HG03060 (cell line): ENCODE results near the gene RSRC2.
"Not testable (repeated sequence)": the region's sequence is repeated elsewhere in the genome, so short reads cannot be mapped to it uniquely, and the experiment has no call there.

ENCODE experiments used
- ATAC-seq: cut with Tn5 transposase; IDR thresholded peaks from one replicate; pipeline ENCODE4 v1.9.1; 2021; ENCODE audit warnings: low read depth, moderate number of reproducible peaks; ENCODE audit not compliant: unreplicated experiment

Gene RSRC2

DNA sequence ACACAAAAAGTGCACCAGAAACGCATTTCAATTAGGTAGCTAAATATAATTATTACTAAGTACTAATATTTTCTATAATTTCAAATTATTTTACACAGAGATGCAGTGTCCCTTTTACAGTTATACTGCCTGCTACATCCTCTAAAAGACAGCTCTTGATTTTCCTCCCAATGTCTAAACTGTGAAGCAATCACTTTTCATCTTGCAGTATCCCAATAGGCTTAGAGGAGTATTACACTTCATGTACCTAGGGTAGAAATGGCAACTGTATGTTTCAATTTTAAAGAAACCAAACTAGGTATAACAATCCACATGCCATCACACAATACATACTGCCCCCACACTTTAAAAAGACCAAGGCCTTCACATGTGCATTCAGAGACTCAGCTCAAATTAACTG lies 7.3 kb downstream of the RSRC2 start:
- no peak for ATAC-seq

DNA sequence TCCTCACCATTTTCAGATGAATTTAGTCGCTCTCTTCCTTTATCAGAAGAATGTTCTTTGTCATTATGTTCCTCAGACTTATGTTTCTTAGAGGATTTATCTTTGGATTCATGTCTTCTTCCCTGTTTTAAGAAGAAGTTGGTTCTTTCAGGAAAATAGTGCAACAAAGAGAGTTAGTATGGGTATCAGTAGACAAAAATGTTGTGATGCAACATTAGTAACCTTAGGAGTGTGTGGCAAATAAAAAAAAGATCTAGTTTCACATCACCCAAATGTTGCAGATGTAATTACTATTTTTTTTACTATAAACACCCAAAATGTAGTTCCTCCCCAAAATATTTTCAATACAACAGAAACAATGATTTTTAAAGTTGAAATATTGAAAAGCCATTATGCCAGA lies 7.8 kb downstream of the RSRC2 start:
- no peak for ATAC-seq

DNA sequence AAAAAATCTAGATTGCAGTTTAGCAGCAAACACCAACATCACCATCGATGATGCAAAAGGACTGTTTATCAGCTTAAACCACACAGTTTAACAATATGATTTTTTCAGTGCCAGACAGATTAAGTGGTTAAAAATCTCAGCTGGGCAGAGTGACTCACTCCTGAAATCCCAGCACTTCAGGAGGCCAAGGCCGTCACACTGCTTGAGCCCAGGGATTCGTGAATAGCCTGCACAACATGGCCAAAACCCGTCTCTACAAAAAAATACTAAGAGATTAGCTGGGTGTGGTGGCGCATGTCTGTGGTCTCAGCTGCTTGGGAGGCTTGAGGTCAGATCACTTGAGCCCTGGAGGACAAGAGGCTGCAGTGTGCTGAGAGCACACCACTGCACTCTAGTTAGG lies 8.9 kb downstream of the RSRC2 start:
- ATAC-seq = no peak

DNA sequence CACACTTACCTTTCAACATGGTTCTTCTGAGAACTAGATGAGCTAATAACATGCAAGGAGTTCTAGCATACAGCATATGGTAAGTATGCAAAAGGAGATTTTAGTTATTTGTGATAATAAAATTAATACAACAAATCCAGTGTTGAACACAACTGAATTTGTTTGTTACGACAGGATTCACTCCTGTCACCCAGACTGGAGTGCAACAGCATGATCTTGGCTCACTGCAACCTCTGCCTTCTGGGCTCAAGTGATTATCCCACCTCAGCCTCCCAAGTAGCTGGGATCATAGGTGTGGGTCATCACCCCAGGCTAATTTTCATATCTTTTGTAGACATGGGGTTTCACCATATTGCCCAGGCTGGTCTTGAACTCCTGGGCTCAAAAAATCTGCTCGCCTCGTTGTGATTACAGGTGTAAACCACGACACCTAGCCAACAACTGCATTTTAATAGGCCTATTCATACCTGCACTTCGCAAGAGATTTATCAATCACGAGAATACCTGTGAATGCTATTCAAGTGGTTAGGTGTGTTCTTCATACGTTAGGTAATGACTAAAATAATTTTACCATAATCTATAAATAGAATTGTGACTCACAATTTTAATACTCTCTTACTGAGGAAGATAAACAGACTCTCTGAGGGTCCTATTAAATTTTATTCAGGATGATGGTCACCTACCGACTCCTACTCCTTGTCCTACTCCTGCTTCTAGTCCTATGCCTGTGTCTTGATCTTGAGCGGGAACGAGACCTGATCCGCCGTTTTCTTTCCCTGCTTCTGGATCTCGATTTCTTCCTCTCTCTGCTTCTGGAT lies 10.0 kb downstream of the RSRC2 start:
- no peak for ATAC-seq

DNA sequence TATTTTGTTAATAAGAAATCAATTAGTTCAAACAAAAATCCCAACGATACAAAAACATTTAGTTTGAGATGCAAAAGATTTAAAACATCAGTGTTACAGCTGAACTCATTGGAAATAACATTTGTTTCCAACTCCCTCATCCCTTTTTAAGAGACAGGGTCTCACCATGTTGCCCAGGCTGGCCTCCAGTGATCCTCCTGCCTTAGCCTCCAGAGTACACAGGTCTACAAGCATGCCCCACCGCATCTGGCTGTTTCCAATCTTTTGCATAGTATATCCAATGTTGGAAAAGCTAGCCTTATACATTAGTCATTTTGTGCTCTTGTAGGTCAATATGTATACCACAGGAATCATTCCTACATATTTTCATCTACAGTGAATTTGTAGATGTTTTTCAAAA lies 11.5 kb downstream of the RSRC2 start:
- no peak for ATAC-seq

DNA sequence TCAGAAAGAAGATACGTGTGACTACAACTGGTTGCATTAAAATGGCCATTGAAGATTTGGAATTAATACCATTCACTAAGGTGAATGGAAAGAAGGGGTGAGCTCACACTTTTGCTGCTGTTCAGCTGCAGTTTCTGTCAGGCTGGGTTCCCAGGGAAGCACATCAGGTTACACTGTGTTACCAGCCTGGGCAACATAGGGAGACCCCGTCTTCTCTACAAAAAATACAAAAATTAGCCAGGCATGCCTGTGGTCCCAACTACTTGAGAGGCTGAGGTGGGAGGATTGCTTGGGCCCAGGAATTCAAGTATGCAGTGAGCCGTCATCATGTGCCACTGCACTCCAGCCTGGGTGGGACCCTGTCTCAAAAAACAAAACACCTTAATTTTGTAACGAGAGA lies 13.1 kb downstream of the RSRC2 start:
- no peak for ATAC-seq

DNA sequence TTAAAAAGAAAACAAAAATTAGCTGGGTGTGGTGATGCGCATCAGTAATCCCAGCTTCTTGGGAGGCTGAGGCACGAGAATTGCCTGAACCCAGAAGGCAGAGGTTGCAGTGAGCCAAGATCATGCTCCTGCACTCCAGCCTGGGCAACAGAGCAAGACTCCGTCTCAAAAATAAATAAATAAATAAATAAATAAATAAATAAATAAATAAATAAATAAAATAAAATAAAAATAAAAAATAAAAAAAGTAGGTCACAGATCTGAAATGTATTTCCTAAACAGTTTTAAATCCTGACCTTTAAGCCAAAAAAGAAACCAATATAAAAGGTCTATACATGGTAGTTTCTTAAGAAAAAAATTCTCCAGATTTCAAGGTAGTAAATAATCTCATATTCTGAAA lies 13.7 kb downstream of the RSRC2 start:
- ATAC-seq = not testable (repeated sequence)

DNA sequence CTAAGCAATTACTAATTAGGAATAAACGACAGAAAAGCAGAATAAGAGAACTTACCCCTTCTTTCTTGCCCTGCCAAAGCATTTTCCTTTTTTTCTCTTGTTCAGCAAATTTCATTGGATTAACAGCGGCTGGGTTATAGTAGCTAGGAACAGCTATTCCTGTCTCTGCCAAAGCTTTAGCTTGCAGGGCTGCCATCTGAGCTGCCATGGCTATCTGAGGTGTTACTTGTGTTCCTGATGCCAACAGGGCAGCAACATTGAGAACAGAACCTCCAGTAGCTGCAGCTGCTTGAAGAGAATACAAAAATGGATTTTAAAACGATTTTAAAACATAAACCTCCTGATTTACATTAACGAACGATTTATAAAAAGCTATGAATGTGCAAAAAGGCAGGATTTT lies 18.6 kb downstream of the RSRC2 start:
- ATAC-seq = no peak

DNA sequence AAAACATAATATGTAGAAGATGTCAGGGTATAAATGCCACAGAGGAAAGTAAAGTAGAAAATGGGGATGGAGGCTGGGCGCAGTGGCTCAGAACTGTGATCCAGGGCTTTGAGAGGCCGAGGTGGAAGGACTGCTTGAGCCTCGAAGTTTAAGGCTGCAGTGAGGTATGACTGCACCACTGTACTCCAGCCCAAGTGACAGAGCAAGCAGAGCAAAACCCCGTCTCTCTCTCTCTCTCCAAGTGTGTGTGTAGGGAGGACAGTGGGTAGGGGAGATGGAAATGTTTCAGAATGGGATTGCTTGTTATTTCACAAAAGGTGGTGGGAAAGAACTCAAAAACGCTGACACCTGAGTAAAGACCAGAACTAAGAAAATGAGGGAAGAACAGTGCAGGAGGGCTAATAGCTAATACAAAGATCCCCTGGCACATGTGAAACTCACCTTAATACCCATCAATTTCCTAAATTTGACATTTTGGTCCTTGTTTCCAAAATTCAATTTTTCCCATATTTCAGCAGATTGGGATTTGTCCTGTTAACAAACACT lies 20.3 kb downstream of the RSRC2 start:
- ATAC-seq = no peak

DNA sequence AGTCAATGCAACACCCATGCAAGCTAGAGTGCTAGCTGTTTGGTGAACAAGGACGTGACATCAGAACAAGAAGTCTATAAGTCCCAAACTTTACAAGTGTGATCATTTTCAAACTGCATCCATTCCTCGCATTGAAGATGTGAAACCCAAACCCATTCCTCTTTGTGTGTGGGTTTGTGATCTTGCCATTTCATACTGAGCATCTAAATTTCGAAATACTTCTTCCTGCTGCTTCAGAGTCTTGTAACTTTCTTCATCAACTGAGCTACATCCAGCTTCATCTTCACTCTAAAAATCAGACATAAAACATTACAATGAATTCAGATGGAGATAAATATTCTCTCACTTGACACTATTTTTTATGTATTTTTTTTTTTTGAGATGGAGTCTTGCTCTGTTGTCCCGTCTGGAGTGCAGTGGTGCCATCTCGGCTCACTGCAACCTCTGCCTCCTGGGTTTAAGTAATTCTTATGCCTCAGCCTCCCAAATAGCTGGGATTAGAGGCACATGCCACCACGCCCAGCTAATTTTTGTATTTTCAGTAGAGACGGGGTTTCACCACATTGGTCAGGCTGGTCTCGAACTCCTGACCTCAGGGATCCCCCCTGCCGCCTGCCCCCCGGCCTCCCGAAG lies 21.2 kb downstream of the RSRC2 start:
- ATAC-seq = no peak

DNA sequence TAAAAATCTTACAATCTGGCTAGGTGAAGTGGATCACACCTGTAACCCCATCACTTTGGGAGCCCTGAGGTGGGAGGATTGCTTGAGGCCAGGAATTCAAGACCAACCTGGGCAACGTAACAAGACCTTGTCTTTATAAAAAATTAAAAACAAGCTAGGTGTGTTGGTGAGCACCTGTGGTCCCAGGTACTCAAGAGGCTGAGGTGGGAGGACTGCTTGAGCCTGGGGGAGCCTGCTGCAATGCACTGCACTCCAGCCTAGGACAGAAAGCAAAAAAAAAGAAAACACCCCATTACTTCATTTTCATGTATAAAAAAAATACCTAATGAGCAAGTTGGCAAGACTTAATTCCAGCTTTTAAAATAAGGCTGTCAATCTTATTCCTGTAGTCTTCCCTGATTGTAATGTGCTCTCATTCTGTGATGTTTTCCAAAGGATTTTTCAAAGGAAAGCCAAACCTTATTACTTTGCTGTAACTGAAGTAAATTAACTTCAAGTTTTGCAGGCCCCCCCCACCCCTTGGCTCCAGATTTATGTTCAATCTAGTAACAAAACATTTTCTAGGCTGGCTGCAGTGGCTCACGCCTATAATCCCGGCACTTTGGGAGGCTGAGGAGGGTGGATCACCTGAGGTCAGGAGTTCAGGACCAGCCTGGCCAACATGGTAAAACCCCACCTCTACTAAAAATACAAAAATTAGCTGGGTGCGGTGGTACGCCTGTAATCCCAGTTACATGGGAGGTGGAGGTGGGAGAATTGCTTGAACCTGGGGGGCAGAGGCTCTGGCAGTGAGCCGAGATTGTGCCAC lies 22.7 kb downstream of the RSRC2 start:
- ATAC-seq = no peak

DNA sequence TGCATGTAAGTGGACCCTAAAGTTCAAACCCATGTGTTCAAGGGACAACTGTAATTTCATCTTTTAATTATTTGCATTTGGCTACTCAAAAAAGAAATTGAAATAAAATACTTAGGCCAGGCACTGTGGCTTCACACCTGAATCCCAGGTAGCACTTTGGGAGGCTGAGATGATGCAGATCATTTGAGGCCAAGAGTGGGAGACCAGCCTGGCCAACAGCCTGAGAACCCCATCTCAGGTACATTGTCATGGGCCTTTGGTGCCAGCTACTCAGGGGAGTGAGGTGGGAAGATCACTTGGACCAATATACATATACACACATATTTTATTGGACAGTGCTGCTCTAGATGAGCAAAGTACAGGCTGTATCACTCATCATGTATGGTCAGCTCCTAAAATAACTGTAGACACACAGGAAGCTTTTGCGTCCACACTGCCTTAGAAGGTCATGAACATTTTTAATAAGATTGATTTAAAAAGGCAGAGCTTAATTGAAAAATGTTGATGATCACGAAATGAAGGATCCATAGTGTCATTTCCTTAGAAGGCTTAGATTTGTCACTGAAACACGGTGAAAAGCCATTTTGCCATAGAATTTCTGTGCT lies 23.5 kb downstream of the RSRC2 start:
- ATAC-seq = no peak

DNA sequence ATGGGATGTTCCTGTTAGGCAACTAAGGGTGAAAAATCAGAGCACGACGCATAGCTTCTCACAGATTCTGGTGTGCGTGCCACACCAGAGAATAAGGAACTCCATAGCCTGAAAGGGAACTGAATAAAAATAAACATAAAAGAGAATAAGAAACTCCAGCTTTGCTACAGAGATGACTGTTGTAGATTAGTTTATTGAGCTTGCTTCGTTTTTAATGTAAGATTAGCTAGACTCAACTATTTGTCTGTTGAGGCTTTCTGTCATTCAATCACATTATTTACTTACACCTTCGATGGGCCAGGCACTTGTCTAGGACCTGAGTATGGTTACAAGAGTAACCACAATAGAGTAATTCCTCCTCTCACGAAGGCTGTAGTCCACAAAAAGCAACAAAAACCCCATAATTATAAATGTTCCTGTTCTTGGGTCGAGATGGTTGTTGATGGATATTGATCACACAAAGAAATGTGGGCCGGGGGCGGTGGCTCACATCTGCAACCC lies 25.2 kb downstream of the RSRC2 start:
- ATAC-seq = peak; percentile 4

DNA sequence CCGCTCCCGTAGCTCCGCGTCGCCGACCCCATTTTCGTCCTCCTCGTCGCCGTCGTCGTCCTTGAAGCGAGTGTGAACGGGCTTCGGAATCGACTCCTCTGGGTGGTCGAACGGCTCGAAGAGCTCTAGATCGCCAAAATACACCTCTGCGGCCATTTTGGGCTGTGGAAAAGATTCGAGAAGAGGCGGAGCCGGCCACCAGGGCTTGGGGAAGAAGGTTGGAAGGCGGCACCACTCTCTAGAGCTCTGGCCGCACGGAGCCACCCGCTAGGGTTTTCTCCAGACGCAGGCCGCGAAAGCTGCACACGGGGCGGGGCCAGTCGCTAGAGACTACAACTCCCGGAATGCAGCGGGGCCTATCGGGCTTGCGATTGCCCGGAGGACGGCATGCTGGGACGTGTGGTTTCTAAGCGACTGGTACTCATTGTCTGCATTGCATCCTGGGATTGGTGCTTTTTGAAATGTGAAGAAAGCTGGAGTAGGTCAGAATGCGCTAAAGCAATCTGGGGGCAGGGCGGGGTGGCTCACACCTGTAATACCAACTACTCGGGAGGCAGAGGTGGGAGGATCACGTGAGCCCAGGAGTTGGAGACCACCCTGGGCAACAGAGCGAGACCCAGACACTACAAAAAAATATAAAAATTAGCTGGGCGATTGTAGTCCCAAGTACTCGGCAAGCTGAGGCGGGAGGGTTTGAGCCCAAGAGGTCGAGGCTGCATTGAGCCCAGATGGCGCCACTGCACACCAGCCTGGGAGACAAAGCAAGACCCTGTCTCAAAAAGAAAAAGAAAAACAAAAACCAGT lies 25.8 kb downstream of the RSRC2 start, which contains the start of gene ZCCHC8:
Gene ZCCHC8, minus strand, starts transcription at position 248 of the 804 bp plus-strand sequence. Its CDS starts 92 bp downstream, at position 156.
- peak; percentile 79 for ATAC-seq

DNA sequence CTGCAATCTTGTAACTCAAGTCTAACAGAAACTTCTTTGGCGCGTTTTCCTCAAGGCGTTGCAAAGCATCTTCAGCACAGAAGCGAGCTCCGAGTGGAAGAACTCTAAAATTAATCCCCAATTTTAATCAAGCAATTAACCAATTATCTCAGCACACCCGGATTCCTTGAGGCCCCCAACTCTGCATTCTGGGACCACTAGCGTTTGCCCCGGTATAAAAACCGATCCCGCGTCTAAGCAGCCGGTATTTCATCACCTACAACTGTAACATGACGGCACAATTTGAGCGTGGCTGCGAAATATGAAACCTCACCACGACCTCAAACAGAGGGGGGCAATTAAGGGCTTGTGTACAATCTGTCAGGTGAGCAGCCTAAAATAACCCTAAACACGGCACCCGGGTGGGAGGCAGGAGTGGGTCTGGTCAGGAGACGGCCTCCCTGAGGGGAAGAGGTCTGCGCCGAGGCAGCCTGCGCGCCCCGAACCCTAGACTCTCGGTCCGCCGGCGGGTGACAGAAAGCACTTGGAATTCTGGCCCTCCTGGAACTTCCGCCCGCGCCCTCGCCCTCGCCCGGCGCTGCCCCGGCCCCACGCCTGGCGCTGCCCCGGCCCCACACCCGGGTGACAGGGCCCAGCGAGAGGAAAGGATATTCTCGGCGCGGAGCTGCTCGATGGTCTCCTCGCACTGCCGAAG lies 26.6 kb downstream of the RSRC2 start:
- peak; percentile 9 for ATAC-seq

DNA sequence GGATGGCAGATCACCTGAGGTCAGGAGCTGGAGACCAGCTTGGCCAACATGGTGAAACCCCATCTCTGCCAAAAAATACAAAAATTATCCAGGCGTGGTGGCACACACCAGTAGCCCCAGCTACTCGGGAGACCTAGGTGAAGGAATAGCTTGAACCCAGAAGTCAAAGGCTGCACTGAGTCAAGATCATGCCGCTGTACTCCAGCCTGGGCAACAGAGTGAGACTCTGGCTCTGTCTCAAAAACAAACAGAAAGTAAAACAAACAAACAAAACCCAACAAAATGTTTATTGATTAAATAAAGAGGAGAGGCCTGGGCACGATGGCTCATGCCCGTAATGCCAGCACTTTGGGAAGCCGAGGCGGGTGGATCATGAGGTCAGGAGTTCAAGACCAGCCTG lies 31.5 kb downstream of the RSRC2 start:
- ATAC-seq = no peak

DNA sequence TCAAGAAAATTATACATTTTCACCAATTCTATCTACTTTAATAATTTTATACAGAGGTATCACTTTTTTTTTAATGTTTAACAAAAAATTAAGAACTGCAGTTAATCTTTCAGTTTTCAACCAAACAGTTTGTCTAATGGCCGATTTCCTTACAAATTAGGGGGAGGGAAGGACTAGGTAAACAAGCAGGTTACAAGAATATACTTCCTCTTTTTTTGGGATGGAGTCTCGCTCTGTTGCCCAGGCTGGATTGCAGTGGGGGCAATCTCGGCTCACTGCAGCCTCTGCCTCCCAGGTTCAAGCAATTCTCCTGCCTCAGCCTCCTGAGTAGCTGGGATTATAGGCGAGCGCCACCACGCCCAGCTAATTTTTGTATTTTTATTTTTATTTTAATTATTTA lies 33.5 kb downstream of the RSRC2 start:
- ATAC-seq = not testable (repeated sequence)

DNA sequence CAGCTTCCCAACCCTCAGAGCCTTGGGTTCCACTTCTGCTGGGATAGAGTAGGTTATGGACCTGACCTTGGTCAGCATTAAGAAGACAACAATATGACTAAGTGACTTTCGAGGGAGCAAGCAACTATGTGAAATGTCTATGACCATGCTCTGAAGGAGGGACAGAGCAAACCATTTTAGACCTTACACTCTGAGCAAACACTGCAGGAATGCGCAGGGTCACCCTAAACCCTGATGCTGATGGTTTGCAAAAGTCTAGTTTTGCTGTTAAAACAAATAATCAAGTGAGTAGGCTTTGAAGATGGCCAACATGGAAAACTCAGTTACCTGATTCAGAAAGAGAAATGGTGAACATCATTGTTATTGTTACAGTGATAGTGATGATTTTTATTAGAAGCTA lies 34.7 kb downstream of the RSRC2 start:
- ATAC-seq = no peak

DNA sequence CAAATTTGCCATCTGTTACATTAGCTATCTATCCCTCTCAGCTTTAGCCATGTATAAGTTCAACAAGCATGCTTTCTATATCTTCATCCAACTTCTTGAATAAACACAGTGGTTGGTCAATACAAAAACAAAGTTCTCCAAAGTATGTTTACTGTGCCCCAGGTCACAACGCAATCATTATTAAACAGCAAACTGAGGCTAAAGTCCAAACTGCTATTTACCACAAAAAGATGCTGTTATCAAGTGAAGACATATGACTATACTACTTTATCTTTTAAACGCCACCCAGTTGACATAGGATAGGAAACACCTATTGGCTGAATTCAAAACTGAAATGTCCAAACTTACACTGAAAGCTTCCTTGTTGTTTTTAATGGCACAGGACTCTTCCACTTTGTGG lies 37.7 kb downstream of the RSRC2 start:
- ATAC-seq = no peak
